Heart right ventricle (tissue), 16 donors: ENCODE data around the gene SNCG. TPM values are rescaled to one million over a fixed set of nuclear protein-coding genes. Genes with fewer than 3 reads are reported as not detected.

Experiments used
- ATAC-seq, 8 donors: fragments of 200-7000 bp; cut with Tn5 transposase; one replicate each; pipeline ENCODE4 v1.9.1; 2020; ENCODE audit warnings: mild to moderate bottlenecking in 8 of 8, moderate library complexity in 8 of 8, moderate number of reproducible peaks in 1 of 8
- DNase-seq, 2 donors: peaks; one replicate each; pipeline ENCODE4 v3.0.0-alpha.2; 2020
- H3K27ac ChIP-seq, 10 donors: fragments of 200-600 bp; sonication (generic) in 2 of 10; one replicate each; pipeline versions ENCODE4 v1.5.0 to v1.8.0; 2020 to 2022; ENCODE audit warnings: mild to moderate bottlenecking in 3 of 10
- H3K27me3 ChIP-seq, 7 donors: fragments of 200-600 bp; one replicate each; pipeline ENCODE4 v1.8.0; 2021 to 2022; ENCODE audit warnings: mild to moderate bottlenecking in 2 of 7
- H3K36me3 ChIP-seq, 9 donors: fragments of 200-600 bp; sonication (generic) in 1 of 9; one replicate each; pipeline versions ENCODE4 v1.5.0 to v1.8.0; 2020 to 2022; ENCODE audit warnings: mild to moderate bottlenecking in 2 of 9
- H3K4me1 ChIP-seq, 9 donors: fragments of 200-600 bp; sonication (generic) in 1 of 9; one replicate each; pipeline versions ENCODE4 v1.5.0 to v1.8.0; 2020 to 2022; ENCODE audit warnings: mild to moderate bottlenecking in 4 of 9
- H3K4me3 ChIP-seq, 10 donors: fragments of 200-600 bp; sonication (generic) in 2 of 10; one replicate each; pipeline versions ENCODE4 v1.5.0 to v1.8.0; 2020 to 2022; ENCODE audit warnings: mild to moderate bottlenecking in 7 of 10, moderate library complexity in 2 of 10
- H3K9me3 ChIP-seq, 11 donors: fragments of 200-600 bp in 10 of 11; sonication (generic) in 2 of 11; one replicate each; pipeline versions ENCODE4 v1.5.0 to v1.8.0; 2013 to 2022; ENCODE audit warnings: mild to moderate bottlenecking in 2 of 11, control low read depth in 1 of 11, moderate library complexity in 1 of 11
- CTCF ChIP-seq, 9 donors: fragments of 200-600 bp; sonication (generic) in 2 of 9; IDR thresholded peaks; one replicate each; pipeline versions ENCODE4 v1.5.0 to v1.8.0; 2021 to 2022; ENCODE audit warnings: antibody characterized with exemption in 9 of 9, mild to moderate bottlenecking in 5 of 9, moderate library complexity in 1 of 9
- WGBS, 2 donors: extraction: QIAGEN DNeasy Blood & Tissue Kit; methylation state at CpG; one replicate each; pipeline ENCODE4 v1.1.7; 2013; ENCODE audit warnings: inconsistent platforms in 1 of 2; 5-methylcytosine and 5-hydroxymethylcytosine counted together
- intact Hi-C, 10 donors: fragments of 100-400 bp; cut with DNase I; formaldehyde crosslinking; loops; one replicate each; pipeline versions ENCODE4 v1.11.1 to v1.14.2; 2022
- long read RNA-seq, 3 donors: library from polyadenylated mRNA; unstranded; transcript quantifications; one replicate each; pipeline ENCODE4 v2.0.0, GENCODE V29; 2020 to 2021
- polyA plus RNA-seq, 2 donors: library from polyadenylated mRNA; stranded (reverse); fragments of 200-250 nt; gene quantifications; one replicate each; pipeline ENCODE4 v1.2.3, GENCODE V29; 2013
- total RNA-seq, 10 donors: library from RNA; stranded (reverse); fragmentation: NEBNext Ultra II Directional in 3 of 10; extraction: Animal tissue kit (Norgen Biotek cat#: 25700) in 3 of 10; gene quantifications; one replicate each; pipeline versions ENCODE4 v1.2.1 to v1.2.4, GENCODE V29; 2021 to 2023
- donor health status: Arrhythmogenic right ventricular cardiomyopathy.
- donor health status: ischemic (EF 13 %, LVEDD 7.1; RV severe dilation, severe dysfunction).
- donor health status: healthy with polysubstance abuse.
- donor health status: DM: no; HTN: yes; CAD: no.
- donor health status: DM: no; HTN: no; CAD: no.
- donor health status: ischemic (EF 25% LVEDD 6.9; RV normal size, moderate dysfunction).
- donor health status: ischemic (EF 25% LVEDD 5.7; RV mildly dilated, moderate dysfunction).
- donor health status: healthy.
- donor health status: DM: yes; HTN: yes; CAD: no.
- donor health status: Ischemic cardiomyopathy.
- donor health status: ischemic (EF 35%, LVEDD 5.7; RV mildly dilated, moderate dysfunction).
- donor health status: nonischemic (EF 11% LVEDD 7.7; RV severe dilation, severe dysfunction).
- donor health status: DM: yes; HTN: yes; CAD: no.
- donor health status: PGD.
- donor health status: ischemic (EF 29% LVEDD 5.4; RV normal size, mild dysfunction).
- donor health status: nonischemic (EF 23%, LVEDD 6.1; RV moderate dilation, normal function).

SNCG gene
- total RNA-seq: 10 to 100 TPM in 9 of 10 donors, 1 to 10 TPM in 1; 9.4 to 21.4 (median 12.6) TPM
- polyA plus RNA-seq: 10 to 100 TPM; 35.2 to 68.0 TPM
- long read RNA-seq, donor 1, partial matches to known transcripts: 0 of 9 reads
- long read RNA-seq, donor 1, other reads (novel, unspliced or antisense): 4 of 9 reads
- long read RNA-seq, donor 2, partial matches to known transcripts: 1 of 11 reads
- long read RNA-seq, donor 2, other reads (novel, unspliced or antisense): 7 of 11 reads
- long read RNA-seq, donor 3, partial matches to known transcripts: 0 of 3 reads
- long read RNA-seq, donor 3, other reads (novel, unspliced or antisense): 2 of 3 reads

DNA sequence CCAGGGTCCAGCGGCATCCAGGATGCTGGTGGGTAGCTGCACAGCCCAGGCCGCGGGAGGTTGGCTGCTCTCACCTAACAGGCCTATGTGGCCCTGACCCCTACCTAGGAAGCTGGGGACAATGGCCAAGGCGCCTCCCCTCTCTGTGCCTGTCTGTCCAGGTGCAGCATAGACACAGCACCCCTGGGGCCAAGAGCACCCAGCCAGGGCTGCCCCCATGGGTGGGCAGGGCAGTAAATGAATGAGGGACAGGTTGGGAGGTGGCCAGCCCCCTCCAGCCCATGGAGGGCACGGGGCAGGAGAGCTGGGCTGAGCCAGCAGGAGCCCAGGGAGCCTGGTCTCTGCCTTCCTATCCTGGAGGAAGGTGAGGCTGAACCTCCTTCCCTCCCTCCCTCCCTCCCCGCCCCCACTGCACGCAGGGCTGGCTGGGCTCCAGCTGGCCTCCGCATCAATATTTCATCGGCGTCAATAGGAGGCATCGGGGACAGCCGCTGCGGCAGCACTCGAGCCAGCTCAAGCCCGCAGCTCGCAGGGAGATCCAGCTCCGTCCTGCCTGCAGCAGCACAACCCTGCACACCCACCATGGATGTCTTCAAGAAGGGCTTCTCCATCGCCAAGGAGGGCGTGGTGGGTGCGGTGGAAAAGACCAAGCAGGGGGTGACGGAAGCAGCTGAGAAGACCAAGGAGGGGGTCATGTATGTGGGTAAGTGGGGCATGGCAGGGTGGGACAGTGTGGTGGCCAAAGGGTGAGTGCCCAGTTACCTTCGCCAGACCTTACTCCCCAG, at the start of gene SNCG:
TSS of gene SNCG (plus strand) at position 484 of the 785 bp plus-strand sequence. CDS start at position 583, 99 bp downstream.
- WGBS, 2 donors: 33 to 35% methylated on average over 20 to 21 of the region's 22 CpGs
- DNase-seq (peak; percentile 48 to 69), ATAC-seq (peak in 2 of 8 donors; percentile 15 to 16)
- Histone ChIP-seq H3K27me3 (no peaks in the 10 kb centered on the region), H3K4me3 (peak within 1 kb of the TSS in 9 of 10 donors; percentile 49 to 68 (median 60)), H3K9me3 (no peaks in the 10 kb centered on the region), H3K36me3 (peaks cover 0 to 8% (median 0%) of the 10 kb centered on the region in 9 donors), H3K27ac (peak within 1 kb of the TSS; percentile 85 to 97 (median 90)), H3K4me1 (peaks cover 21 to 73% (median 60%) of the 10 kb centered on the region in 9 donors)
- intact Hi-C loops: no loop called here
- TF ChIP-seq CTCF (IDR thresholded peaks at IDR 0.05): no peak

GRCh38 chr10:86914734-86915133, 43.7 kb upstream of the SNCG start:
- Histone ChIP-seq H3K4me1 (peaks cover 0 to 9% (median 0%) of the 10 kb centered on the region in 9 donors), H3K27me3 (no peaks in the 10 kb centered on the region), H3K36me3 (peaks cover 0 to 80% (median 20%) of the 10 kb centered on the region in 9 donors), H3K27ac (no peak overlapping the region), H3K9me3 (no peaks in the 10 kb centered on the region), H3K4me3 (no peak overlapping the region)
- ATAC-seq: no peak
- DNase-seq: no peak
- TF ChIP-seq CTCF (IDR thresholded peaks at IDR 0.05): no peak
- intact Hi-C loops: no loop called here
- 96 to 98% methylated on average over 1 of the region's 1 CpG for WGBS, 2 donors

- Histone ChIP-seq H3K4me1 (peaks cover 0 to 9% (median 0%) of the 10 kb centered on the region in 9 donors), H3K36me3 (peaks cover 0 to 100% (median 43%) of the 10 kb centered on the region in 9 donors), H3K9me3 (no peaks in the 10 kb centered on the region), H3K27me3 (no peaks in the 10 kb centered on the region), H3K4me3 (no peak overlapping the region), H3K27ac (peak overlapping the region in 2 of 10 donors; percentile 25 to 45)
- TF ChIP-seq CTCF (IDR thresholded peaks at IDR 0.05): no peak
- DNase-seq (no peak), ATAC-seq (peak in 6 of 8 donors; percentile 41 to 84 (median 67))
- intact Hi-C loops: no loop called here
- WGBS, 2 donors: 73 to 76% methylated on average over 5 of the region's 5 CpGs
Measured at GRCh38 chr10:86918022-86918471, 40.4 kb upstream of the SNCG start.

DNA sequence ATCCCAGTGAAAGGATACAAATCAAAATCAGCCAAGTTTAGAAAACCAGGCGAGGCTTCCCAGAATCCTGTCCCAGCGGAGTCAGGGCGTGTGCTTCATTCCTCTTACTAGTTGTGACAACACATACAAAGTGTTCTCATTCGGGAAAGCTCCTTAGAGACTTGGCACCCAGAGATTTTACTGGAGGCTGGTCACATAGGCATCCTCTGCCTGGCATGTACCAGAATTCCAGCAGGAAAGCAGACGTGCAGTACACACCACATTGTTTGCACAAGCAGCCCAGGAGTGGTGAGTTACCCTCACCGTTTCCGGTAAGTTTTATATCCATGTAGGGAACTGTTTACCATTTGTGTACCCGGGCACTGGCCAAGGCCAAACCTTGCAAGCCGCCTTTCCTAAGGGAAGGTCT, 35.8 kb upstream of the SNCG start:
- Histone ChIP-seq H3K36me3 (peaks cover 0 to 91% (median 43%) of the 10 kb centered on the region in 9 donors), H3K4me3 (no peak overlapping the region), H3K27me3 (no peaks in the 10 kb centered on the region), H3K4me1 (peaks cover 0 to 15% (median 6%) of the 10 kb centered on the region in 9 donors), H3K9me3 (no peaks in the 10 kb centered on the region), H3K27ac (no peak overlapping the region)
- ATAC-seq (peak in 3 of 8 donors; percentile 4 to 43 (median 13)), DNase-seq (no peak)
- WGBS, 2 donors: 82 to 83% methylated on average over 9 of the region's 9 CpGs
- TF ChIP-seq CTCF (IDR thresholded peaks at IDR 0.05): no peak
- intact Hi-C loops: no loop called here
